Large intestine (tissue), 3 donors: Measurements from ENCODE around the gene UBL3. TPM values are rescaled to one million over a fixed set of nuclear protein-coding genes. Genes with fewer than 3 reads are reported as not detected.

Experiments
- DNase-seq, 2 donors: peaks; one replicate each; pipeline versions ENCODE4 v3.0.0 to v3.0.0-alpha.2; 2013
- H3K27ac ChIP-seq: one replicate; pipeline ENCODE4 v1.5.1; 2013; ENCODE audit warnings: low read length
- H3K27me3 ChIP-seq: 2 replicates; pipeline ENCODE4 v1.6.1; 2013; ENCODE audit warnings: low read length; ENCODE audit not compliant: control insufficient read depth, insufficient read depth
- H3K36me3 ChIP-seq: 2 replicates; pipeline ENCODE4 v1.6.1; 2013; ENCODE audit warnings: low read length; ENCODE audit not compliant: control insufficient read depth, insufficient read depth
- H3K4me1 ChIP-seq: one replicate; pipeline ENCODE4 v1.6.1; 2013; ENCODE audit warnings: low read length; ENCODE audit not compliant: control insufficient read depth, insufficient read depth
- H3K4me3 ChIP-seq: one replicate; pipeline ENCODE4 v1.5.1; 2013; ENCODE audit warnings: low read length
- H3K9me3 ChIP-seq: one replicate; pipeline ENCODE4 v1.6.1; 2013; ENCODE audit warnings: mild to moderate bottlenecking, low read depth, low read length, moderate library complexity; ENCODE audit not compliant: control insufficient read depth
- WGBS: methylation state at CpG from one replicate; pipeline ENCODE4 v1.1.5; 2013; ENCODE audit warnings: low lambda C conversion rate; ENCODE audit not compliant: insufficient coverage; 5-methylcytosine and 5-hydroxymethylcytosine counted together
- polyA plus RNA-seq: library from polyadenylated mRNA; unstranded; fragments of 120-200 nt; gene quantifications from one replicate; pipeline ENCODE4 v1.2.1, GENCODE V29; 2013

Gene UBL3
- polyA plus RNA-seq, 1 donor = 36.4 TPM

- DNase-seq = peak; percentile 22 to 71
- Histone ChIP-seq H3K27me3 (no peaks in the 10 kb centered on the region), H3K4me1 (peaks cover 4% of the 10 kb centered on the region), H3K9me3 (no peaks in the 10 kb centered on the region), H3K36me3 (no peaks in the 10 kb centered on the region), H3K4me3 (peak overlapping the region; percentile 57), H3K27ac (peak overlapping the region; percentile 79)
- no CpG with 5 or more reads among the region's 13 CpGs for WGBS
Measured at GRCh38 chr13:29847501-29847983, 2.9 kb downstream of the UBL3 start.

- DNase-seq = no peak
- H3K9me3 ChIP-seq = no peaks in the 10 kb centered on the region
- peak overlapping the region; percentile 57 for H3K4me3 ChIP-seq
- no peaks in the 10 kb centered on the region for H3K27me3 ChIP-seq
- WGBS = 75% methylated on average over 6 of the region's 6 CpGs
- H3K36me3 ChIP-seq = no peaks in the 10 kb centered on the region
- peaks cover 4% of the 10 kb centered on the region for H3K4me1 ChIP-seq
- peak overlapping the region; percentile 79 for H3K27ac ChIP-seq
Measured at GRCh38 chr13:29846475-29847256, 3.8 kb downstream of the UBL3 start.

GRCh38 chr13:29845440-29846056, 4.9 kb downstream of the UBL3 start:
- no peaks in the 10 kb centered on the region for H3K36me3 ChIP-seq
- no peak for DNase-seq
- H3K4me1 ChIP-seq = peaks cover 4% of the 10 kb centered on the region
- 100% methylated on average over 2 of the region's 2 CpGs for WGBS
- no peaks in the 10 kb centered on the region for H3K9me3 ChIP-seq
- H3K4me3 ChIP-seq = no peak overlapping the region
- no peak overlapping the region for H3K27ac ChIP-seq
- H3K27me3 ChIP-seq = no peaks in the 10 kb centered on the region

- Histone ChIP-seq H3K27ac (no peak overlapping the region), H3K27me3 (no peaks in the 10 kb centered on the region), H3K4me3 (no peak overlapping the region), H3K9me3 (no peaks in the 10 kb centered on the region), H3K36me3 (no peaks in the 10 kb centered on the region), H3K4me1 (peaks cover 4% of the 10 kb centered on the region)
- WGBS = no CpG with 5 or more reads among the region's 1 CpG
- DNase-seq = no peak
Measured at GRCh38 chr13:29844441-29844840, 6.0 kb downstream of the UBL3 start.

DNA sequence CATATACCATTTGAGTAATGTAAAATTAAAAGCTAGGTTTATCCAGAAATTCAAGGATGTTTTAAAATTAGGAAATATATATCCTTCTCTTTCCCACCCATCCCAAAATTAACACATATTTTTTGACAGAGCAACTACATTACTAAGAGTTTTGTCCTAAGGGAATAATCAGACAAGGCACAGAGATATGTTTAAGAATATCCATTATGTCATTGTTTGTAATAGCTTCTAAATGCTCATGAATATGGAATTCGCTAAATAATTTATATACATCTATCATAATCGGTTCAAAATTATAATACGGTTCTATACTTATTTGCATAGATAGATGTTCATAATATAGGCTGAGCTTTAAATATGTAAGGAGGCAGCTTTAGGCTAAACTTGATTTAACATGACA, 9.8 kb downstream of the UBL3 start:
- H3K4me3 ChIP-seq = no peak overlapping the region
- no peaks in the 10 kb centered on the region for H3K9me3 ChIP-seq
- no peaks in the 10 kb centered on the region for H3K4me1 ChIP-seq
- no peaks in the 10 kb centered on the region for H3K36me3 ChIP-seq
- 100% methylated on average over 1 of the region's 3 CpGs for WGBS
- DNase-seq = no peak
- no peaks in the 10 kb centered on the region for H3K27me3 ChIP-seq
- H3K27ac ChIP-seq = no peak overlapping the region

DNA sequence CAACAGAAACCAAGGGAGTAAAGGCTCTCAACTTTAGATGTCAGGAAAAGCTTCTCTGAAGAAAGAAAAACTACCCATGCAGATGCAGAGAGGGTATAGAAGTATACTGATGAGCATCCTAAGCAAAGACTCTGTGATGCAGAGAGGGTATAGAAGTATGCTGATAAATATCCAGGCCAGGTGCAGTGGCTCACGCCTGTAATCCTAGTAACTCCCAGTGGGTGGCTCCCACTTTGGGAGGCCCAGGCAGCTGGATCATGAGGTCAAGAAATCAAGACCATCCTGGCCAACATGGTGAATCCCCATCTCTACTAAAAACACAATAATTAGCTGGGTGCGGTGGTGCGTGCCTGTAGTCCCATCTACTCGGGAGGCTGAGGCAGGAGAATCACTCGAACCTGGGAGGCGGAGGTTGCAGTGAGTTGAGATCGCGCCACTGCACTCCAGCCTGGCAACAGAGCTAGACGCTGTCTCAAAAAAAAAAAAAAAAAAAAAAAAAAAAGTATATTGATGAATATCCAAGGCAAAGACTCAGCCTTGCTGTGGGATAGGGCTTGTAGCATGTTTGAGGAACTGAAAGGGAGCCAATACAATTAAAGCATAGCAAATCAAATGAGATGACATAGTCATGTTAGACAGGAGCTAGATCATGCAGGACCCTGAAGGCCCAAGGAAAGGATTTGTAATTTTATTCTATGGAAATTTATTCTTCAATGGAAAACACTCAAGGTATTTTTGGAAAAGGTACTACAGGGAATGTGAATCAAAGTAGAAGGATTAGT, 14.9 kb downstream of the UBL3 start:
- Histone ChIP-seq H3K27ac (no peak overlapping the region), H3K4me3 (no peak overlapping the region), H3K9me3 (no peaks in the 10 kb centered on the region), H3K36me3 (no peaks in the 10 kb centered on the region), H3K27me3 (no peaks in the 10 kb centered on the region), H3K4me1 (peaks cover 8% of the 10 kb centered on the region)
- no peak for DNase-seq
- WGBS = no CpG with 5 or more reads among the region's 9 CpGs

- Histone ChIP-seq H3K27ac (peak overlapping the region; percentile 8), H3K27me3 (no peaks in the 10 kb centered on the region), H3K4me3 (no peak overlapping the region), H3K9me3 (no peaks in the 10 kb centered on the region), H3K4me1 (peaks cover 8% of the 10 kb centered on the region), H3K36me3 (no peaks in the 10 kb centered on the region)
- DNase-seq = peak; percentile 31 to 79
- WGBS = 74% methylated on average over 5 of the region's 6 CpGs
Measured at GRCh38 chr13:29832761-29833298, 17.6 kb downstream of the UBL3 start.

GRCh38 chr13:29830000-29830399, 20.4 kb downstream of the UBL3 start:
- no peak for DNase-seq
- Histone ChIP-seq H3K27ac (no peak overlapping the region), H3K36me3 (no peaks in the 10 kb centered on the region), H3K27me3 (no peaks in the 10 kb centered on the region), H3K9me3 (no peaks in the 10 kb centered on the region), H3K4me1 (peaks cover 8% of the 10 kb centered on the region), H3K4me3 (no peak overlapping the region)

- Histone ChIP-seq H3K27ac (no peak overlapping the region), H3K27me3 (no peaks in the 10 kb centered on the region), H3K9me3 (no peaks in the 10 kb centered on the region), H3K4me1 (no peaks in the 10 kb centered on the region), H3K36me3 (no peaks in the 10 kb centered on the region), H3K4me3 (no peak overlapping the region)
- WGBS = 100% methylated on average over 2 of the region's 2 CpGs
- no peak for DNase-seq
Measured at GRCh38 chr13:29819143-29819542, 31.3 kb downstream of the UBL3 start.

DNA sequence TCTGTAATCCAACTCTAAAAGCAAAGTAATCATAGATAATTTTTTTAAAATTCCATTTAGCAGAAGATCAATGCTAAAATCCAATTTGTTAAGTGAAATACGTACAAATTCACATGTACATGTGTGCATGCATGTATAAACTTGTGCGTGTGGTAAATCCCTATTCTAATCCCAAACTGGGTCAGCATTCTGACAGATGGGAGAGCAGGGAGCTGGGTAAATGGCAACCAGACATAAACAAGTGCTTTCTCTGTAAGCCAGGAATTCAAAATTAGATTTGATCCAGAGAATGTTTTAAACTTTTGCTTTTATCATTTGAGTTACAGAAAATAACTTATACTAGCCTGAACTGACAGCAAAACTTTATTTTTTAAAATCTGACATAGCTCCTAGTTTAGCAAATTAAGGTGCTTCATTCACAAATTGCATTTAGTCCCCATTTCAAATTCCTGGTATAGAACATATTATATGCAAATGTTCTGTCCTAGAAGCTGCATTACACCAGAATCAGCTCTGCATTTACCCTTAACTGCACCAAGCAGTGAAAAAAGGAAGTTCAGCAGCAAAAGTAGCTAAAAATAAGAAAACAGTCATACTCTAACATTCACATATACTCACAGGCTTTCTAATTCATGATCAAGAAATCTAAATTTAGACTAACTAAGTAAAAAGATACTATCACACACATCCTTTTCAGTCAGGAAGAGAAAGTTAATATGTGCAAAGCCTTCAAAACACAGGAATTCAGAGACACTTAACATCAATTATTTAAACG, 32.6 kb downstream of the UBL3 start:
- Histone ChIP-seq H3K27ac (no peak overlapping the region), H3K36me3 (no peaks in the 10 kb centered on the region), H3K9me3 (no peaks in the 10 kb centered on the region), H3K4me3 (no peak overlapping the region), H3K27me3 (no peaks in the 10 kb centered on the region), H3K4me1 (no peaks in the 10 kb centered on the region)
- no peak for DNase-seq
- WGBS = 77% methylated on average over 3 of the region's 3 CpGs
